IPS DF 19.7 (cell line): ENCODE measurements around the gene GRID2.
A peak's percentile ranks its signal among the peaks of the same experiment; 100 is the strongest.

Experiments
- DNase-seq: peaks from one replicate; pipeline ENCODE4 v3.0.0-alpha.2; 2013; ENCODE audit warnings: low read depth, low spot score

The GRID2 gene

GRCh38 chr4:93495346-93495745 is 1191.6 kb downstream of the GRID2 start:
- no peak for DNase-seq

DNA sequence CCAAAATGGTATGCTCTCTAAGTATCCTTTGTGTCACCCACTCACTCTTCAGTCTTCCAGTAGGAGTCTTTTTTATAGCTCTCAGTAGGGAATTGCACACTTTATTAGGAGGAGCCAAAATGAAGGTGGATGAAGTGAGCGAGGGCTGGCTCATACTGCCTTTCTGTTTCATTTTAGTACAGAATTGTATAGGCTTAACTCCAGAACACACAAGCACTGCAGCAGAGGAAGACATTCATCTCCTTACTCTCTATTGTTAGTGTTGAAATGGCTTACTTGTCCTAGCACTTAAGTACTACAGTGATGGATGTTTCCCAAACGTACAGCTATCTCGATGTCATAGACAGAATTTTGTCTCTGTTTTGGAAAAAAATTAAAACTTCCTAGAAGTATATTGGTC is 1197.5 kb downstream of the GRID2 start:
- DNase-seq, result no peak

GRCh38 chr4:93501946-93502345 is 1198.2 kb downstream of the GRID2 start:
- no peak for DNase-seq

GRCh38 chr4:93502991-93503390 is 1199.2 kb downstream of the GRID2 start:
- DNase-seq, result no peak

DNA sequence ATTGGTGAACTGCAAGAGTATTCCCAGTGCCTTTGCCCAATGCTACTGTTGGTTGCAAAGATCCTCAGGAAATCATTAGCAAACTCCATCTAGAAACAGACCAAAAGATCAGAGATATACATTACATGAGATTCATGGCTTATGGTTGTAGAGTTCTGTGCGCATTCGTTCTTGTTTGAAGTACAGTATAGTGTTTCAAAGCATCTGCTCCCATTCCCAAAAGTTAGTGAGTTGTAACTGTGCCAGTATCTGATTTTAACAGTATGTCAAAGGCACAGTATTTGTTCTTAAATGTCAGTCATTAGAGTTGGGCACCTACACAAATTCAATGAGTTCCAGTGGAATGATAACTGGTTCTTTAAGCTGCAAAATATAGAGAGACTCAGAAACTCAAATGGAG is 1210.1 kb downstream of the GRID2 start:
- DNase-seq, result no peak

GRCh38 chr4:93515208-93515607 is 1211.4 kb downstream of the GRID2 start:
- DNase-seq, result no peak

DNA sequence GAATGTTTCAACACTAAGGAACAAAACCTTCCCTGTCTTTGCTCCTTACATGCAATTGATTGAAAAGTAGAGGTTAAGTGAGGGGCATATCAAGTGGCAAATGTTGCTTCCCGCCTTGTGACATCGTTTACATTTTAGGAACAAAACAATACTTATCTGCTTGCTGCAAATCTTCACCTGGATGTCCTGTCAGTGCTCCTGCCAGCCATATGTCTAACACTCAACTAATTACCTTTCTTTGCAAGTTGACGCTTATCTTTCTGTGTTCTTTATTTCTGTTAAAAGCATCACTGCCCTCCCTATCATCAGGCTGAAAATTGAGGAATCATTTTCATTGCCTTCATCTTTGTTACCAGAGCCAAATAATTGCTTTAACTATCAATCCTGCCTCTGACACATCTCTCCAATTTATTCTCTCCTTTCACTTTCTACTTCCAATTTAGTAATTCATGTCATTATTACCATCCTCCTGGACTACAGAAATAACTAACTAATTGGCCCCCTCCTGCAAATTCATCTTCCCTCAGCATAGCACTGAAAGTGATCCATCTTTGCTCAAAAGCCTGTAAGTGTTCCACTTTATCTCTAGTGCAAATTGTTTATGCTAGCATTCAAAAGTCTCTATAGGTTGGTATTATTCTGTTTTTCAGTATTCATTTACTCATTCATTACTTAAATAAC is 1226.1 kb downstream of the GRID2 start:
- no peak for DNase-seq

DNA sequence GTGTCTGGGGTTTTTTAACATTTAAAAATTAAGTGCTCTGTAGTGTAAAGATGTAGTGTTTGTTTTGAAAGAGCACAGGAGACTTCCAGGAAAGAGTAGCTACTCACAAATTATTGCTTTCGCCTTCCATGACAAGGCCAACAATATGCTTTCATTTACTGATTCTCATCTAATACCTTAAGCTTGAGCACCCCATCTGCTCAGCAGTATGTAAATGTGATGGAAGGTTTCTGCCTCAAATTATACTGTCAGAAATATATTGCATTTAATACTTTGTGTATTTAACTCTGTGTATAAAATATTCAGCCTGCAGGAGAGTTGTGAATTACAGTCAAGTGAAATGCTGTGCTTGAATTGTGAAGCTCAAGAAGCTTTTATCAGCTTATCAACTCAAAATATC is 1228.5 kb downstream of the GRID2 start:
- no peak for DNase-seq

DNA sequence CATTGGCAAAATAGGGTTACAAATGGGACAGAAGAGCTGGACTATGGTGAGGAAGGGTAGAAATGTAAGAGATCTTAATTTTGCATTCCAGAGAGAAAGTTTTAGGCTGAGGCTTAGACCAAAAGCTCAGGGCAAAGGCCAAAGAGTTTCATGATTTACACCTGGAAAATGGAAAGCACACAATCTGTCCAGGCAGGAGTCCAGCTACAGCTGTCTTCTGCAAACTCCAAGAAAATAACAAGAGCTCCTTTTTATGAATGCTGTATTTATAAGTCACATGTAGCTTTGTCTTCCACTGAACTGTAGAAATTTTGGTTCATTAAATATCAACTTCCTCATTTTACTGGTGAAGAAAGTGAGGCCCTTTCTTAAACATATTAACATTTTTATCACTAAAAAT is 1236.8 kb downstream of the GRID2 start:
- no peak for DNase-seq

DNA sequence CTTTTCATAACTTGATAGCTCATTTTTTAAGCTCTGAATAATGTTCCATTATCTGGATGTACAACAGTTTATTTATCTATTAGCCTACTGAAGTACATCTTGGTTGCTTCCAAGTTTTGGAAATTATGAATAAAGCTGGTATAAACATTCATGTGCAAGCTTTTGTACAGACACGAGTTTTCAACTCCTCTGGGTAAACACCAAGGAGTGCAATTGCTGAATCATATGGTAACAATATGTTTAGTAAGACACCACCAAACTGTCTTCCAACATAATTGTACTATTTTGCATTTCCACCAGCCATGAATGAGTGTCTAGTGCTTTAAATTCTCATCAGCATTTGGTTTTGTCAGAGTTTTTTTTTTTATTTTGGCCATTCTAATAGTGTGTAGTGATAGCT is 1258.1 kb downstream of the GRID2 start:
- no peak for DNase-seq

- no peak for DNase-seq
Observed at GRCh38 chr4:93568758-93569157, 1265.0 kb downstream of the GRID2 start.

DNA sequence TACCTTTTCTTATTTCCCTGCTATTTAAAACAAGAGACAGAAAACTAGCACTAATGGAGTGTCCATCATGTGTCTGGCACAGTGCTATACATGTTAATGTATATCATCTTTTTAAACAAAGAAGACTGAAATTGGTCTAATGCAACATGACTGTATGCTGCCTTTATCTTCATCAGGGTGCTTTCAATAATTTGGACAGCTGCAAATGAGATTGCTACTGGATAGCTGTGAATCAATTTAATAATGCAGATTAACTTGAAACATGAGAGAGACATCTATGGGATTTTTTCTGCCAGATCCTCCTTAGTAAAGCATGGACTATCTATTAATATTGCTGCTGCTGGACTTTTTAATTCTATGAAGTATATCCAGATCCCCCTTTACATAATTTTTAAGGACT is 1269.5 kb downstream of the GRID2 start:
- DNase-seq, result no peak

DNA sequence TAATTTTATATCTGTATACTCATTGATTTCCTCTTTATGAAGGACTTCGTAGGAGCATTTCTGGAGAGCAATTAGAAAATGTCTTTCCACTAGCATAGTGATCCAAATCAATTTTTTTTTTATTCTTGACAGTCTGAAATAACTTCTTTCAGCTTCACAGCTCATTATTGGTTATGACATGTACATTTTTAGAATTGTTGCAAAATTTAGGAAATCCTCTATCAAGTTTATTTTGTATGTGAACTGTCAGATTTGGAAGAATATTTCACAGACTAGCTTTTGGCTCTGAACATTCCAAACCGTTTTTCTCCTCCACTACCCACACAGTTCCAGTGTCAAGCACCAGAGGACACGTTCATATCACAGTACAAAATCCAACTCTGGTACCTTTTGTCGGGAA is 1275.2 kb downstream of the GRID2 start:
- DNase-seq, result no peak

DNA sequence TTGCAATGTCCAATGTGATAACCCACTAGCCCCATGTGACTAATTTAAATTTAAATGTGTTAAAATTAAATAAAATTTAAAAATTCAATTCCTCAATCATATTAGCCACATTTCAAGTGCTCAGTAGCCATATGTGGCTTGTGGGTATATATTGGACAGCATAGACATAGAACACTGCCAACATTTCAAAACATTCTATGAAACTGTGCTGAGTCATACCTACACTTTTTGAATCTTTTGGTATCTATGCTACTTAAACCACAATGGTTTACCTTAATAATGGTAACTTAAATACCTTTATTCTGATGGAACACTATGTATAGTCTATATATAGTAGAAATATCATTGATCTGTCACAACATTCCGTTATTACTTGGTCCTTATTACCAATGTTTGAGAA is 1301.4 kb downstream of the GRID2 start:
- DNase-seq, result no peak

DNA sequence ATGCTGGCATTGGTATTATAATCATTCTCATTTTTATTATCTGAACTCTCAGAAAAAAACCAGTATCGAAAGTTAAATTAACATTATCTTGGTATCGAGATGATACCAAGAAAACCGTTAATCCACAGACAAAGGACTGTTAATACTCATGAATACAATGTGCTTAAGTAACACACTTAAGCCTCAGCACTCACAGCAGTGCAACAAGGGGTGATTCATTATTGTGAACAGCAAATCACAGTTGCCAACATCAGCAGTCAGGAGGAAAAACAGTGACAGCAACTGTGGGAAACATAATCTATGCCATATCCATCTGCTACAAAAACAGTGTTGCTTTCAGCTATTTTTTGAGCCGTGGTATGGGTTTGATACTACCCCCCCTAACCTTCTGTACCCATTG is 1313.8 kb downstream of the GRID2 start:
- no peak for DNase-seq

DNA sequence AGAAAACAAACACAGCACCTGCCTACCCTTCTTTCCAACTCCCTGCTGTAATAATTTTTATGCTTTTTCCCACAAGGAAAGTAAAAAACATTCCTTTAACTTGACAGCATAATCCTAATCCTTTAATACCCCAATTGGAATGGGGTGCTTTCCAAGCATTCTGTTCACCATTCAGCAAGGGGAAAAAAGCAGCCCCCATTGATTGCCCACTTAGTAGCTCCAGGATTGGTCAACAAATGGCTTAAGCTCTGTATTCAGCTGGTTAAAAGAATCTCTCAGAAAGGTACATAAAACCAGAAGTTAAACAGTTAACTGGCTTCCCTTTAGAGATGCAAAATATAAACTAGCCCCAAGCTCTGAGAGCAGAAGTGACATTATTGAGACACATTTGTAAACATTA is 1330.0 kb downstream of the GRID2 start:
- no peak for DNase-seq

- no peak for DNase-seq
Observed at GRCh38 chr4:93635943-93636342, 1332.2 kb downstream of the GRID2 start.

DNA sequence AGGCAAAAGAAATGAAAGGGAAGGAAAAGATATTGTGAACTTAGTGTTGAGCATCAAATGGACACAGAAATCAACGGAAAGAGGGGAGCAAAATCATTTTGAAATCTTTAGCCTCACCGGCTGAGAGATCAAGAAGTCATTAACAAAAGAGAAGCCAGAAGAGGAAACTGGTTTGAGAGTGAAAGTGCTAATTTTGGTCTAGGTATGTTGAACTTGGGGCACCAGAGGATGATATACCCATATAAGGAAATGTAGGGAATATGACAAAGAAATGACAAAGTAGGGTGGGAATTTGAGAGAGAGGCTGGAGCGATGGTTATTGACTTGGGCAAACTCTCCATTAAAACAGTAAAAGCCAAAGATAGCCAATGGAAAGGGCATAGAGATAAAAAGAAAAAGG is 1341.4 kb downstream of the GRID2 start:
- no peak for DNase-seq

GRCh38 chr4:93646233-93646930 is 1342.6 kb downstream of the GRID2 start:
- DNase-seq, result no peak

- no peak for DNase-seq
Observed at GRCh38 chr4:93648258-93648657, 1344.5 kb downstream of the GRID2 start.

DNA sequence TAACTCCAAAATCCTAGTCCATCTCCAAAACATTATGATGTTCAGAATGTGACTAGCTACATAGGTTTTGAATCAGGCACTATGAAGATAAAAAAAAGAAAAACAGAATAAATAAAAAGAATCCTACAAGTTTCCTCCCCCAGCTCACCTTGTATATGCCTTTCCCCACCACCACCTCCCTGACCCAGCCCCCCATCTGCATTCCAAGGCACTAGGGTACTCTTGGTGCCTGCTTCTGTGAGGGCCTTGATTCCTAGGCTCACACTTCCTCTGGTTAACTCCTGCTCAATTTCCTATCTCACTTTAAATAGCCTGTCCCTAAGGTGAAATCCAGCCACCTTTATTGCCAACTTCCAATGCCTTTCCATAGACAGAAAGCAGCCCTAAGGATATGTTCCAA is 1346.1 kb downstream of the GRID2 start:
- DNase-seq, result peak; percentile 25

GRCh38 chr4:93654211-93654610 is 1350.4 kb downstream of the GRID2 start:
- DNase-seq, result no peak

DNA sequence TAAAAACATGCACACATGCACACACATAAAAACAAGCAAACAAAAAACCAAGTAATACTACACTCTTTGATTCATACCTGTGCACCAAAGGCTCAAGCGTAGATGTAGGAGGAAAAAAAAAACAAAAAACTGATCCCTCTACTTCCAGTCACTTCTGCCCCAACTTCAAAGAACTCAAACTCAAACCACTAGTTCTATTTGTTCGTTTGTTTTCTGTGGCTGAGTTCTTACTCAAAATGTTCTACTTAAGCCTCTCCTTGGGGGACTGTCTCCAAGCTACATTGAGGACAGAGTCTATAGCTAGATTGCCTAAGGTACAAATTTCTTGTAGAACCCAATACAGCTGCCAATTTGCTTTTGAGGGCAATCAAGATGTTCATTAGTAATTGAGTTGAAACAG is 1353.8 kb downstream of the GRID2 start:
- no peak for DNase-seq

- no peak for DNase-seq
Observed at GRCh38 chr4:93658443-93658842, 1354.7 kb downstream of the GRID2 start.
